SHP77 (cell line): ENCODE results near the gene SYT1.
A peak's percentile ranks its signal among the peaks of the same experiment; 100 is the strongest.

Source experiments
- DNase-seq, 2 experiments: peaks; one replicate each; lab custom pipeline; 2025; lab: John Stamatoyannopoulos, UW

The SYT1 gene

GRCh38 chr12:79223210-79223609 is 358.6 kb downstream of the SYT1 start:
- DNase-seq, result no peak

- no peak for DNase-seq
These were observed 359.2 kb downstream of the SYT1 start for GRCh38 chr12:79223761-79224160.

DNA sequence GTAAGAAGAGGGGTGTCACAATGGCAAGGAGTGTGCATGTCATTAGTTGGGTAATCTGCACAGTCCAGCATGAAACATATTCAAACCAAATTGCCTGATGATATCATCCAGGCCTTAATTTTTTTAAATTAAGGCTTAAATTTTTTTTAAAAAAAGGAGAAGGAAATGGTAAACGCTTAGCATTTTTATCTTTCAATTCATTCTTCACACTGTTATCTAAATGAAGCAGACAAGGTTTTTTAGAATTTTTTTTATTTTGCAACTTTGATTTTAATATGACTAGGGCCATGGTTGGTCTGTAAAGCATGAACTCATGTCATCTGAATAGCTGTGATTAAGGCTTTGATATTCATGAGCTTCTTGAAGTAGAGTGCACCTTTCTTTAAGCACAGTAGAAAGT is 362.5 kb downstream of the SYT1 start:
- no peak for DNase-seq

DNA sequence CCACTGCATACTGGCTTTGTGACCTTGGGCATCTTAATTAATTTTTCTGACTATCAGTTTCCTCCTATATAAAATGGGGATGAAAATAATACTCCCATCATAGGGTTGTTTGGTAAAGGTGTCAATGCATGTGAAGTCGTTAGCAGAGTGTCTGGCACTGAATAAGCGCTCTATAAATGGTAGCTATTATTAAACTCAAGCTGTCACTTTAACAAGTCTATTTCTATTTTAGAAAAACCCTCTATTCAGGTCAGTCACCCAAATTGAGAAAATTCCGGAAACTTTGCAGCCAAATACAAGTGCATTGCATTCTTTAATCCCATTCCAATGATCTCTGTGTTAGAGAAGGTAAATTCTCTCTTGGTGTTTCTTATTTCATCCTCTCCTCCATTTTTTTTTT is 363.1 kb downstream of the SYT1 start:
- no peak for DNase-seq

- DNase-seq, result no peak
These were observed 368.8 kb downstream of the SYT1 start for GRCh38 chr12:79233341-79233781.

DNA sequence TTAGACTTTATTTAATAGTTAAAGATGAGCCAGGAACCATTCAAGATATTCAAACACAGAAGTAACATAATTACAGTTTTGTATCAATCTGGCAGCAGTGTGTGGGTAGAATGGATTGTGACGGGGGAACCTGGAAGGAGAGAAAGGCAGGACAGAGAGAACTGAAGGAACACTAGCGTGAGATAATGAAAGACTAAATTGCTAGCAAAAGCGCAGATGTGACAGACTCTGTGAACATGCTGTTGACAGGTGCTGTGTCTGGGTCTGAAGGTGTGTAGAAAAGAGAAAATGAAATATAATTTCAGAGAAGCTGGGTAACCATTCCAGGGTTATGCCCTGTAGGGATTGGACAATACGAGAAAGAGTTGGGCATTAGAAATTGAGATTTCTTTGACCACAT is 372.3 kb downstream of the SYT1 start:
- no peak for DNase-seq

GRCh38 chr12:79238246-79238645 is 373.7 kb downstream of the SYT1 start:
- DNase-seq, result no peak

DNA sequence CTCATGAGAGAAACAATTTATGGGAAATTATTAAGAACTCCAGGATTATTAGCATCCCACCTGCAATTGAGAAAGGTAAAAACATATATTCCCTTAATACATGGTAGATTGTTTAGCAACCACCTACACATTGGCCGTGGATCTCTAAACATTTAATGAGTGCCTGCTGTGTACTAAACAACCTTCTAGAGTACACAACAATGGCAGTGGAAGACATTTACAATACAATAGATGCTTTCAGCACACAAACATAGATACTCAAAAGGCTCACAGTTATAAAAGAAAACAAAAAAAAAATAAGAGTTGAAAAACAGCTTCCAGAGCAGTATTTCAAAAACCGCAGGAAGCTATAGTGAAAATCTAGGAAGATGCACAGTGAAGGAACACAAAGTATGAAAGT is 382.9 kb downstream of the SYT1 start:
- DNase-seq, result no peak

DNA sequence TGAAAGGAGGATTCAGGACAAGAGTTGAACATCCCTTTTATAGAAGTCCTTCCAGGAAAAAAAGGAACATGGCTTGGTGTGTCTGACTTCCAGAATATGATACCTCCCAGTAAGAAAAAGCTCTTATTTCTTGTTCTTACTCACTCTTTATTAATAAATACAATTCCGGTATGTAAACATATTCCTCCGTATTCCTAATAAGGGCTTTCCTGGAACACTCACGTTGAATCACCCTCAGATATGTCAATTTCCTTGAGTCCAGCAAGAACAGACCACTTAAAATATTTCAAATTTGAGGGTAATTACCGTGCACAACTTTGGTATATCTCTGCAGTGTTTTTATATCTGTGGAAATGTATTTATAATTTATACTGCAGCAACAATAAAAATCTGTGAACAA is 385.6 kb downstream of the SYT1 start:
- no peak for DNase-seq

GRCh38 chr12:79250960-79251755 is 386.6 kb downstream of the SYT1 start:
- DNase-seq, result no peak

GRCh38 chr12:79252358-79253075 is 387.9 kb downstream of the SYT1 start:
- DNase-seq, result no peak

- no peak for DNase-seq
These were observed 390.7 kb downstream of the SYT1 start for GRCh38 chr12:79255288-79255687.

DNA sequence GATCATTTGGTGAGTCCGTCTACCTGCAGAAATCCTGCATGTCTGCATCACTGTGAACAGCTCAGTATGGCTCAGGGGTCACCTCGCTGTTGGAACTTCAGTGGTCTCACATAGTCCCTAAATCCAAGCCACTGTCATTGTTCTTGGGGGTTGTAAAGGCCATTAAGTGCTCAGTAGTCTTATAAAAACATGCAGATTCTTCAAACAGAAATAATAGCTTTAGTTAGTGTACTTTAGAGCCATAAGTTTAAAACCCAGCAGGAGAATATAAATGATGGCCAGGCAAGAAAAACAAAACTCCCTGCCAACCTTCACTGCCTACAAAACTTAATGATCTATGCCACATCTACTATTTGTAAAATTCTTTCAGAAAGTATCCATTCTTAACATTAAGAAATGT is 396.3 kb downstream of the SYT1 start:
- no peak for DNase-seq

DNA sequence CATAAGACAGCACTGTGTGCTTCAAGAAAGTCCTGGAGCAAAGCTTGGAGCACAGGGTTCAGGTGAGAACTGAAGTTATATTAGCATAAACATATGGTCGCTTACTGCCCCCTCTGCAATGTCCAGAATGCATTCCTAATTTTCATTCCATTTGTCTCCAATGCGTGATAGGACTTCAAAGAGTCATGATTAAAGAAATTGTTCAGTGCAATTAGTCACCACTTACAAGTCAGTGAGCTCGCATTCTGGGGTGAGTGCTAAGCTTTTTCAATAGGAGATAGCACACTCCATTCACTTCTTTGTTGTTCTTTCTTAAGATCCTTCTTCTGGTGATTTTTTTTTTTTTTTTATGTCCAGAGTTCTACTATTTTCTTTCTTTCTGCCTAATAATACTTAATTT is 398.4 kb downstream of the SYT1 start:
- DNase-seq, result no peak

GRCh38 chr12:79266343-79267144 is 402.0 kb downstream of the SYT1 start:
- no peak for DNase-seq

- DNase-seq, result no peak
These were observed 403.0 kb downstream of the SYT1 start for GRCh38 chr12:79267580-79267979.

DNA sequence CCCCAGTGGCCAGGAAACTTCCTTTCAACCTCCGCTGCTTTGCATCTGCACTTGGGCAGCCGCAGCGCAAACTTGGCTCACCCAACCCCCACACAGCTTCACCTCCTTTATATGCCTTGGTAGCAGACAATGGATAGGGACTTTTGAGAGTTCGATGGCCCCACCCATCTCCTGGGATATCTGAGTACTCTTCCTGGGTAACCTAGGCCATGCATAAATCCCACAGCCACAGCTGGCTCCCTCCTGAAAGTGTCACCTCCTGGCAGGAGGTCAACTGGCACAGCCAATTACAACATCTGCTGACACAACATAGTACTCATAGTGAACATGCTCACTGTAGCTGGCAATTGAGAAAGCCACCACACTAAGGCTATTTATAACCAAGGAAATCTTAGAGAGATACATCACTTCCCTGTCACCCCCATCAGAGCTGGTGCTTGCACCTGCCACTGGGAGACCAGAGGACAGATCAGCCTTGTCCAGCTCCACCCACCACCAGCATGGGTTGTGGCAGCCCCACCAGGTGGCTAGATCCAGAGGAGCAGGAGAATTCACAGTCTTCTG is 410.0 kb downstream of the SYT1 start:
- peak; percentile 71 to 76 for DNase-seq

GRCh38 chr12:79275631-79276030 is 411.1 kb downstream of the SYT1 start:
- no peak for DNase-seq

DNA sequence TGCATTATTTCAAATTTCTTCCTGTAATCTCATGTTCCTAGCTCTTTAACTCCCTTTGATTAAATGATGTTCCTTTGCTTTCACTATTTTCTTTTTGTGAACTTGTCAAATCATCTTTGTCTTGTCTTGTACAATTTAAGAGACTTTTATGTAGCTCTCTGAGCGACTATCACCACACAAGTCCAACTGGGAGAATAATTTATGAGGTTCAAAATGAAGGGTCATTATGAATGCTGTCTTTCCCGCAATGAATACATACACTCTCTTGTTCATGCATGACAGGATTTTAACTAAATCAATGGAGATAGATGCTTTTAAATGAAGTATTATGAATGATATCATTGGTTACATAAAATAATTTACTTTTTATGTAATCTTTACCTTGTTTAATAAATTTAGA is 418.8 kb downstream of the SYT1 start:
- no peak for DNase-seq

DNA sequence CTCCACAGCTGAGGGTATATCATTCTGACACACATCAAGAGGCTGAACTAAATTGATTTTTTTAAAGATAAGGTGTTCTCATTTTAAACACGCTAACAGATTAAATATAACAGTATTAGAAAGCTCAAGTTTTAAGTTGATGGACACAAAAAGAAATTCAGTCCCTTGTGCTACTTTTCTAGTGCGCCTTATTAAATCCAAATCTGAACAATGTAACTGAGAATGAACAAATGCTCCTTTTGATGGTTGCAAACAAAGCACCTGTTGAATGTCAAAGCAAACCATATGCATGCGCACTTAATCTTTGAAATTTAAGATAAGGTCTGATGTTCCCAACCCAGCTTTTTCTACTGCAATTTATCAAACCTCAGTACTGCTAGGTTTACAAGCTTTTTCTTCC is 424.3 kb downstream of the SYT1 start:
- no peak for DNase-seq

DNA sequence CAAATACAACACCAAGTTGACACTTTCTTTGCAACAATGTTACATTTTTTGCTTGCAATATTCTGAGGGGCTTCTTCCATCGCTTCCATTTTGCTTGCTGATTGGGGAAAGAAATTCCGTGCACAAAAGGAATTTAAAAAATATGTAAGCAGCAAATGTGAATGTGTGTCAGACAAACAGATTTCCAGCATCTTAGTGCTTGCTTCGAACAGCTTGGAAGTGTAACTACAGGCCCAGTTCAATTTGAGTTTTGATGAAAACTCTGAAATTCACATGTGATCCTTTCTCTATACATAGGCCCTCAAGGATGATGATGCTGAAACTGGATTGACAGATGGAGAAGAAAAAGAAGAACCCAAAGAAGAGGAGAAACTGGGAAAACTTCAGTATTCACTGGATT is 427.1 kb downstream of the SYT1 start:
- no peak for DNase-seq

DNA sequence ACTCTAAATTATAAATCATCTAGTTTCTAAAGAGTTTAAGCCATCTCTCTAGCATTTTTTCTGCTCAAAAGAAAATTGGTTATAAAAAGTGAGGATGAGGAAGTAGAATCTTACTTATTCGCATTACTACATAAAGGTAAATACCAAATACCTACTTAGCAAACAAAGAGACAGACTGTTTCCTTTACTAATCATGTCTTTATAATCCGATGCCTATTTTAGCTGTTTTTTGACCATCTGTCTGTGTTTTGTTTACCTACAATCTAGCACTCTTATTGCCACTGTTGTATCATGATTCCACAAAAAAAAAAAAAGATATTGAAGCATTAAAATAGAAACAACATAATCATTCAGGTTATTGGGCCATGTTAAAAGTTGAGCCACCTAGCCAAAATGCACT is 430.0 kb downstream of the SYT1 start:
- no peak for DNase-seq
